ENCODE measurements around the gene CCBE1. TPM values are rescaled to one million over a fixed set of nuclear protein-coding genes. Genes with fewer than 3 reads are reported as not detected.

Gene CCBE1
- total RNA-seq, 2 donors from 2014 or later = 1.6 to 1.8 TPM

GRCh38 chr18:59485382-59485781, 211.8 kb downstream of the CCBE1 start:
- H3K27ac ChIP-seq = no peak overlapping the region
- no peaks in the 10 kb centered on the region for H3K9me3 ChIP-seq
- no peaks in the 10 kb centered on the region for H3K4me1 ChIP-seq (ENCODE audit: control insufficient read depth in 1 of 2, low read depth in 2 of 2)
- H3K36me3 ChIP-seq = no peaks in the 10 kb centered on the region
- ATAC-seq (ENCODE audit: insufficient number of reproducible peaks, low FRiP score, low read depth) (no peak), DNase-seq (ENCODE audit: low spot score) (no peak)
- no peak for TF ChIP-seq CTCF (IDR thresholded peaks at IDR 0.05)
- H3K4me3 ChIP-seq = no peak overlapping the region
- no peaks in the 10 kb centered on the region for H3K27me3 ChIP-seq (replicated peaks; ENCODE audit: insufficient read depth)

- H3K4me3 ChIP-seq = no peak overlapping the region
- no peaks in the 10 kb centered on the region for H3K36me3 ChIP-seq
- no peak for DNase-seq (ENCODE audit: low spot score)
- no peaks in the 10 kb centered on the region for H3K27me3 ChIP-seq (replicated peaks; ENCODE audit: insufficient read depth)
- TF ChIP-seq CTCF (IDR thresholded peaks at IDR 0.05) = no peak
- no peaks in the 10 kb centered on the region for H3K4me1 ChIP-seq (ENCODE audit: control insufficient read depth in 1 of 2, low read depth in 2 of 2)
- H3K27ac ChIP-seq = no peak overlapping the region
- no peaks in the 10 kb centered on the region for H3K9me3 ChIP-seq
- ATAC-seq (ENCODE audit: insufficient number of reproducible peaks, low FRiP score, low read depth) = no peak
Observed at GRCh38 chr18:59484561-59485328, 212.5 kb downstream of the CCBE1 start.

- no peak overlapping the region for H3K27ac ChIP-seq
- no peak overlapping the region for H3K4me3 ChIP-seq
- H3K27me3 ChIP-seq (replicated peaks; ENCODE audit: insufficient read depth) = no peaks in the 10 kb centered on the region
- no peak for ATAC-seq (ENCODE audit: insufficient number of reproducible peaks, low FRiP score, low read depth)
- no peaks in the 10 kb centered on the region for H3K9me3 ChIP-seq
- H3K4me1 ChIP-seq (ENCODE audit: control insufficient read depth in 1 of 2, low read depth in 2 of 2) = no peaks in the 10 kb centered on the region
- no peak for TF ChIP-seq CTCF (IDR thresholded peaks at IDR 0.05)
- no peak for DNase-seq (ENCODE audit: low spot score)
- no peaks in the 10 kb centered on the region for H3K36me3 ChIP-seq
Observed at GRCh38 chr18:59484131-59484530, 213.1 kb downstream of the CCBE1 start.

GRCh38 chr18:59481436-59481835, 215.8 kb downstream of the CCBE1 start:
- ATAC-seq (ENCODE audit: insufficient number of reproducible peaks, low FRiP score, low read depth) (no peak), DNase-seq (ENCODE audit: low spot score) (no peak)
- Histone ChIP-seq H3K4me1 (ENCODE audit: control insufficient read depth in 1 of 2, low read depth in 2 of 2) (no peaks in the 10 kb centered on the region), H3K9me3 (no peaks in the 10 kb centered on the region), H3K27ac (no peak overlapping the region), H3K27me3 (replicated peaks; ENCODE audit: insufficient read depth) (no peaks in the 10 kb centered on the region), H3K36me3 (no peaks in the 10 kb centered on the region), H3K4me3 (no peak overlapping the region)
- no peak for TF ChIP-seq CTCF (IDR thresholded peaks at IDR 0.05)

- Histone ChIP-seq H3K27me3 (replicated peaks; ENCODE audit: insufficient read depth) (no peaks in the 10 kb centered on the region), H3K4me1 (ENCODE audit: control insufficient read depth in 1 of 2, low read depth in 2 of 2) (no peaks in the 10 kb centered on the region), H3K36me3 (no peaks in the 10 kb centered on the region), H3K27ac (no peak overlapping the region), H3K9me3 (no peaks in the 10 kb centered on the region), H3K4me3 (no peak overlapping the region)
- DNase-seq (ENCODE audit: low spot score) = no peak
- no peak for ATAC-seq (ENCODE audit: insufficient number of reproducible peaks, low FRiP score, low read depth)
- no peak for TF ChIP-seq CTCF (IDR thresholded peaks at IDR 0.05)
Observed at GRCh38 chr18:59479776-59480175, 217.4 kb downstream of the CCBE1 start.

Measured in thoracic aorta (tissue), 2 donors.